GM19328 (cell line): ENCODE data around the gene NOC3L.
"Not testable (repeated sequence)": the region's sequence is repeated elsewhere in the genome, so short reads cannot be mapped to it uniquely, and the experiment has no call there.

Experiments used
- ATAC-seq: cut with Tn5 transposase; IDR thresholded peaks from one replicate; pipeline ENCODE4 v1.9.1; 2021; ENCODE audit warnings: mild to moderate bottlenecking, moderate library complexity; ENCODE audit not compliant: unreplicated experiment

NOC3L gene

DNA sequence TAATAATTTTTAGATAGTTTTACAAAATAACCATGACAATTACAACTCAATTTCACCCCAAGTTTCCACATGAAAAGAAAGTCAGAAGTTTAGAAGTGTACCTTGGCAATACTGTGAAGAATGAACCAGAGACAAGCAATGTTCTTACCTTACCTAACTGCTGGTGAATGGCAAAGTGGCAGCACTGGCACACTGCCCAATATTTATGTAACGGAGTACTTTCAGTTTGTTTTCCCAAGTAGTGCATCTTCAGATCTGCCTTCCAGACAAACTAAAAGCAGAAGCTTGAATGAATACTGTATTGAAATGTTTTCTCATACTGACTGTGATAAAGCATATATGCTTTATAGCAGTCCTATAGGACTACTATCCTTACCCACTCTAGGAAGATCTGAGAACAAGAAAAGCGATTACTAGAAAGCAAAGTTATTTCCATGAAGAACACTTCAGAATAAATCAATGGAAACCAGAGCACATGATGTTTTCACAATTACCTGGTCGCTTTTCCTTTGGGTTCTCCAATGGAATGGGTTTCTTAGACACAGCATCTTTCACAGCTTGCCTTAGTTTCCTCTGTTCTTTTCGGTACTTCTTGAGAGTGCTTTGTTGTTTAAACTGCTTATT lies 1.5 kb downstream of the NOC3L start:
- ATAC-seq: no peak

DNA sequence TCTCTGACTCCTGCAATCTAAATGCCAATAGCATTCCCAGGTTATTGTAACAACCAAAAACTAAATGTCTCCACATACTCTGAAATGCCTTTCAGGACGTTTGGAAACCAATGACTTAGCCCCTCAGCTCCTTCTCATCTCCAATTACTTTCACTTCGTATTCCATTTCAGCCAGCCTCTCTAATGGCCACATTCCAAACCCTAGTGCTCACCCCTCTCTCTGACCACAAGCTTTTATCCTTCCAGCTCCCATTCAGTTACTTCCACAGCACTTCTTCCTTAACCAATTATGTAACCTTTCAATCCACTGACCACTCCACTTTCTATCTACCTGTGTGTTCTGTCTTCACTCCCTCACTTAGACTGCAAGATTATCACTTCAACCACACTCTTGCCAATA lies 4.3 kb downstream of the NOC3L start:
- no peak for ATAC-seq

DNA sequence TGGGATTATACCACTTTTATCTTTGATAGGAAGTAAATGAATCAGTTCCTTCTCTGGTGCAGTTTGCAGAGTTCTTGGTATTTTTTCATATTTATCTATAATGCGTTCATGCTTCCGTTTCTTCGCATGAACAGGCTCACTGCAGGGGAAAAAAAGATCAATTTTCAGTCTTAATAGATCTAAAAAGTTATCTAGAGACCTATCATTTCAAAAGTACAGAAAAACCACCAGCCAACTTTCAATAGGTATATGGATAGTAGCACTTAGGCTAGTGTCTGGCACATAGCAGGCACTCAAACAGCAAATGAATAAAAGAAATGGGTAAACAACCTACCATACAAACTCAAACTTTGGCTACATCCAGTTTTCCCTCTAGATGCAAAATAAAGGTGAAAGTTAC lies 5.5 kb downstream of the NOC3L start:
- no peak for ATAC-seq

DNA sequence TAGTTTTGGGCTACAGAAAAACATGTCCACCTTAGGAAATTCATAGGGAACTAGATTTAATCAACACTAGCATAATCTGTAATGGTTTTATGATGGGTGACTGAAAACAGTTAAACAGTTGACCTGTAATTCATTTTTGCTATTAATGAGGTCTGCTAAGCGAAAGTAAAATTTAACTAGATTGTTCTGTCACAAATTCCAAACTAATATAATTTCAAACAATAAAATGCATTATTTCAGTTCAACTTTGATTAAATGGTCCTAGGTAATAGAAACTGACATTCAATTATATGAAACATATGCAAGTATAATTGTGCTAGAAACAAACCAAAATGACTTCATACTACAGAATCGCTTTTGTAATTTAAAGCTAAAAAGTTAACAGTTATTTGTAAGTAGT lies 6.9 kb downstream of the NOC3L start:
- ATAC-seq: no peak

DNA sequence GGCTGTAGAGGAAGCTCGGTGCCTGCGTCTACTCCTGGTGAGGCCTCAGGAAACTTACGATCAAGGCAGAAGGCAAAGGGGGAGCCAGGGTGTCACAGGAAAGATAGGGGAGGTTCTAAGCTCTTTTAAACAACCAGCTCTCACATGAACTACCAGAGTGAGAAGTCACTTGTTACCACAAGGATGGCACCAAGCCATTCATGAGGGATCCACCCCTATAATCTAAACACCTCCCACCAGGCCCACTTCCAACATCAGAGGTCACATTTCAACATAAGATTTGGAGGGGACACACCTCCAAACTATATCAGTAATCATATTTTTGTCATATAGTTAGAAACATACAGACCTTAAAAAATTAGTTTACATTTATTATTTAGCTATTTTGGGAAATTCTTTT lies 9.4 kb downstream of the NOC3L start:
- no peak for ATAC-seq

DNA sequence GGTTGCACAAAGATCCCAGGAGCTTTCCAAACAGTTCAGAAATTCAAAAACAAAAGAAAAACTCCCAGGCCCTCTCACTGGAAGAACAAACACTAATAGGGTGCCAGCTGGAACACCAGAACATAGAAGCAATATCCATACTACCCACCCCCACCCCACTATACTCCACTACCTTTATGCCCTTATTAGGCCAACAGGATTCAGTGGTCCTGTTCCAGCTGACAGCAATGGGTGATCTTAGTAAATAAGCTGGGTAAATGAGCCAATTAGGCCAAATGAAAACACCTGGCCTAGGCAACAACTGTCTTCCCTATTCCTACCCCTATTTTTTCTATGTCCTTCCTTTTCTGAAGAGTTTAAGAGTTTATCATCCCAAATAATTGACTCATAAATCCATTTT lies 11.7 kb downstream of the NOC3L start:
- ATAC-seq: no peak

DNA sequence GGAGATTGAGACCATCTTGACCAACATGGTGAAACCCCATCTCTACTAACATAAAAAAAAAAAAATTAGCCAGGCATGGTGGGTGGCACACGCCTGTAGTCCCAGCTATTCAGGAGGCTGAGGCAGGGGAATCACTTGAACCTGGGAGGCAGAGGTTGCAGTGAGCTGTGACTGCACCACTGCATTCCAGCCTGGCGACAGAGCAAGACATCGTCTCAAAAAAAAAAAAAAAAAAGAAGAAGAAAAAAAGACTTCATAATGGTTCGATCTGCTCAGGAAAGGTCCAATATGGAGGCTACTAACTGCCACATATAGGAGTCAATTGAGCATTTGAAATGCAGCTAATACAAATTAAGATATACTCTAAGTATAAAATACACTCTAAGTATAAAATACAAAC lies 12.2 kb downstream of the NOC3L start:
- not testable (repeated sequence) for ATAC-seq

DNA sequence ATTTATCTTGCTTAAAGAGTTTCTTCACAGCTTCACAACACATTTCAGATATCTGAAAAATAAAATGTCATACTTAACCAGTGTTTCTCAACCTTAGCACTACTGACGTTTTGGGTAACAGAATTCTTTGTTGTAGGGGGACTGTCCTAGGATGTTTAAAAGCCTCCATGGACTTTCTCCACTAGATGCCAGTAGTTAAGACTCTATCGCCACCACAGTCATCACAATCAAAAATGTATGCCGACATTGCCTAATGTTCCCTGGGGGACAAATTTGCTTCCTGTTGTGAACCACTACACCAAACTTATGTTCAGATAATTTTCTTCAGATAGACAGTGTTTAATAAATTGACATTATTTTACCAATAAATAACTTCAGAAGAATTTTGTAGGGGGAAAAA lies 13.4 kb downstream of the NOC3L start:
- ATAC-seq: no peak

DNA sequence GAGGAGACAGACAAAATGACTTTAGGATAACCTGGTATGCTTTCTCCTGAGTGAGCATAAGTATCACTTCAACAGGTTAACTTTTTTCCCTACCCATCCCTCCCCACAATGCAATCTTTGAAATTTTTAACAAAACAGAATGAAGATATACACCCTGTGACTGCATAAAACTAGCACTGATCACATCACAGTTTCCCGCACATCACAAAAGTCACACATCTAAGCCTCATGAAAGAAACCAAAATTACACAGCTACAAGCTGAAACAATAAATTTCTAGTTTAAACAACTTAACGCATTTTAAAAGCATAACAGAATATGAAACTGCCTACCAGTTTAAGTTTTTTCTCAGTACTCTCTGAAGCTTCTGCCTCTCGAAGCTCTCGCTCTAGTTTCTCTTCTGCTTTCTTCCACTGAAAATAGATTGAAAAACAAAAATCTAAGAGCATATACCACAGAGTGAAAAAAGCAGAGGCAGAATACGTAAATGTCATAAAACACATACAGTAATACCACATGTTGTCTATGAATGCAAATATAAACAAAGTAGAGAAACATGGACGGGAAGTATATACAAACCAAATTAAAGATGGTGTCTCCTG lies 18.1 kb downstream of the NOC3L start:
- ATAC-seq: peak; percentile 97

DNA sequence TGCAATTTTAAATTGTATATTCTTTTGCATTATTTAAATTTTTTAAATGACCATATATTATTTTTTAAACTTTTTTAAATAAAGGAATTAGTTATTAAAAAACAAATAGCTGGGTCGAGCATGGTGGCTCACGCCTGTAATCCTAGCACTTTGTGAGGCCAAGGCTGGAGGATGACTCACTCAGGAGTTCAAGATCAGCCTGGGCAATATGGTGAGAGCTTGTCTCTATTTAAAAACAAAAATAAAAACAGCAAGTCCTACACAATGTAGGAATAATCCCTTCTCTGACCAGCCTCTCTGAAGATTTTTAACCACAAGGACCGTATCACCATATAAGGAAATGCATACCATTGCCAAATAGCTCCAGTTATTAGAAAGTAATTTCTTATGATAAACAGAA lies 19.6 kb downstream of the NOC3L start:
- ATAC-seq: no peak

DNA sequence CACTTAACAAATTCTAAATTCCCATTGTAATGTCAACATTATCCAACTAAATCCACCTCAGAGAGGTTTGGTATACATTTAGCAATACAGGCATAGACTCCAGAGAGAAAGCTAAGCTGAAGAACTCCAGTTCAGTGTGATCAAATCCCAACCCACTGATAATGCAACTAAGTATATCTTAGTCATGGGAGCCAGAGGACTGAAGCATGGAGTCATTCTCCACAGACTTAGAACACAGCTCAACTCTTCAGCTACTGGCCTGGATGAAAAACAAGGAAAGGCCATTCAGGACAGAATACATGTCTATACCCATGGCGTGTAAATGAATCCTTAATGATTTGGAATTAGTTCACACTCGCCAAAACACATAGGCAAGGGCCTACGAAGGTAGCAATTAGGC lies 27.9 kb downstream of the NOC3L start:
- no peak for ATAC-seq

DNA sequence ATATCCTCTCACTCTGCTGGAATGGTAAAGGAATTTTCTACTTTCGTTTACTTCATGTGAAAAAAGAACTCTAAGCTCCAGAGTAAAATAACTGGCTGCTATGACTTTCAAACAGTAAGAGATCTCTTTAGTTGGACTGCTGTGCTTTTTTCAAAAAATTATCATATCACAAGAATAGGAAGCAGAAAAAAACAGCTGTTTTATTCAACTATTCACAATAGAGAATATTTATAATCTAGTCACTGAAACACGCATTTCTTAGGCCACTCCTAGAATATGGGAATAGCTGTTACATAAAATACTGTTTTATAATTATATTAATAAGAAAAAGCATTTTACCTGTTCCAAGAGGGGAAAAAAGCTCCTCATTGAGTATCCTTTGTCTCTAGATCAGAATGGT lies 29.7 kb downstream of the NOC3L start:
- no peak for ATAC-seq

DNA sequence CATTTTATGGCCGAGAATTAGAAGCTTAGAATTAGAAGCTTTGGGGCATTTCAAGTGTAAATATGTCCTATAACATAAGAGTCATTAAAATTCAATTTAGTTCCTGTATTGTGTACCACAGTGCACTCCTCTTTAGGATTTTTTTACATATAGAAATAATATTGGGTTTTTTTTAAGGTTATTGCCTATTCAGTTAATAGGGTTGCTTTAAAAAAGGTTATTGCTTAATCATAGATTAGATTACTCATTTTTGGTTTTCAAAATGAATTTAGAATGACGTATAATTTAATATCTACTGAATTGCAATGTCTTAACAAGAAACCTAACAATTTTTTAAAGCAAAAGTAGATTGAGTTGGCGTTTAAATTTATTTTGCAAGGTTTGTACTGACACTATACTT lies 34.1 kb downstream of the NOC3L start:
- no peak for ATAC-seq

DNA sequence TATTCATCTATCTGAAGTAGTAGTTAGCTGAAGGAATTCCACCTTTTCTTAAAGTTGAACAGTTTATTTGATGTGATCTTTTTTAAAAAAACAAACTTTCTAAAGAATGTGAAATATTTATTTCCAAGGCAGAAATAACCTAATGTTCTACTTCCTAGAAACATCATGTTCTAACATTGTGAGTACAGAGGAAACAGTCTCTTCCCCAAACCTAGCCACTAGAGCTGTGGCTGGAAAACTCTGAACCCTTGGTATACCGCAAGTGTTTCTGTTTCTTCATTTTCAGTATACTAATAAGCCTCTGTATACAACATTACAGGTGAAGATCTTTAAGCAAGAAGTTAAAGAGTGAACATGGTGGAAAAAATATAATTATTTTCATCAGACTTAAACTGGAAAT lies 35.1 kb downstream of the NOC3L start:
- no peak for ATAC-seq

DNA sequence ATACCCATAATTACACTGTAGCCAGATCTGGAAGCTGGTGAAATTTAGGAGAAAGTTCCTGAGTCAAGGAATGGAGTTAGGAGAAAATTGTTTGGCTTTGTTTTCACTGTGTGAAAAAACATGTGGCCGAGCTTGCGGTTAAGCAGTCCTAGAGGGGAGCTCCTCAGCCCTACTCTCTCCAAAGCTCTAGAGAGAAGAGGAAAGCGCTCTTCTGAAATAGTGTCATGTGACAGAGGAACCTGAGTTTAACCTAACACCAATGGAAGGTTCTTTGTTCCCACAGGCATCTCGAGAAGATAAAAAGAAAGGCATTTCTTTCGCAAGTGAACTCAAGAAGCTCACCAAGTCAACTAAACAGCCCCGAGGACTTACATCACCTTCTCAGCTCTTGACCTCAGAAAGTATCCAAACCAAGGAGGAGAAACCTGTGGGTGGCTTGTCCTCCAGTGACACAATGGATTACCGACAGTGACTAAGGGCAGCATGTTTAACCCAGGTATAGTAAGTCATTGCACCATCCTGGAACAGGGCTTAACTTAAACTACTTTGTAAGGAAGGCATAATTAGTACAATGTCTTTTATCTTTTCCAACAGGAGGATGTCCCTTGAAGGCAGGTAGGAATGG lies 38.0 kb downstream of the NOC3L start:
- no peak for ATAC-seq

DNA sequence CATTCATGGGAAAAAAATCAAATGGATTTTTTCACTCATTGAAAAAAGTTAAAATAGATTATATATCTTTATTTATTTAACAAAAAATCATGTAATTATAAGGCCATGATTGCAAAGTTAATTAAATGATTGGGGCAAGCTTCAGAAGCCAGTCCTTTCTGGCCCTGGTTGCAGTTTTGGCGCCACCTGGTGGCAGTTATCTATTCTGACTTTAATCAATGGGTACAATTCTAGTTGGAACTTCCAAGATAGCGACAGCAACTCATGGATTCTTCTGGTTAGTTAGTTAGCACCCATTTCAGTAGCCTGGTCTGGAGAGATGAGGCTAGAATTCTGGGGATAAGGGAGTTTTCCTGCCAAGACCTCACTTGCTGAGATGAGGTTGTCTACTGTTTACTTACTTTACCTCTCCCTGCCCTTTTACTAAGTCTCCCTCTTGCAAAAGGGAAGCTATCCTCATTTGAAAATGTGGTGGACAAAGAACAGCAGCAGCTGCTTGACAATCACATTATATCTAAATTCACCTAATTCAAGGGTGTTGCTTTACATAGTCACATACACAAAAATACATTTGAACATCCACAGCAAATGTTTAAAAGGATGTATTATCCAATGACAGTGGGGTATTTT lies 42.3 kb downstream of the NOC3L start:
- ATAC-seq: no peak

DNA sequence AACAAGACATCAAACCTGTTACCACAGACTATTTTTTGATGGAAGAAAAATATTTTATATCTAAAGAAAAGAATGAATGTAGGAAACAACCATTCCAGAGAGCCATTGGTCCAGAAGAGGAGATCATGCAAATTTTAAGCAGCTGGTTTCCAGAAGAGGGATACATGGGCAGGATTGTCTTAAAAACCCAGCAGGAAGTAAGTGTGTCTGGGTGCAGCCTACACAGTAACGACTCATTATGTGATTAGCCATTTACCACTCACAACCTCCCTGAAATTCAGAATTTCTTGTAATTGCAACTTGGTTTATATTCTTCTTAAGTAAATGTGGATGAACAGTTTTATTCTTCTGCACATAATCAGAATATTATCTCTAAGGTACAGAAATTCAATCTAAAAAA lies 46.2 kb downstream of the NOC3L start:
- ATAC-seq: no peak

DNA sequence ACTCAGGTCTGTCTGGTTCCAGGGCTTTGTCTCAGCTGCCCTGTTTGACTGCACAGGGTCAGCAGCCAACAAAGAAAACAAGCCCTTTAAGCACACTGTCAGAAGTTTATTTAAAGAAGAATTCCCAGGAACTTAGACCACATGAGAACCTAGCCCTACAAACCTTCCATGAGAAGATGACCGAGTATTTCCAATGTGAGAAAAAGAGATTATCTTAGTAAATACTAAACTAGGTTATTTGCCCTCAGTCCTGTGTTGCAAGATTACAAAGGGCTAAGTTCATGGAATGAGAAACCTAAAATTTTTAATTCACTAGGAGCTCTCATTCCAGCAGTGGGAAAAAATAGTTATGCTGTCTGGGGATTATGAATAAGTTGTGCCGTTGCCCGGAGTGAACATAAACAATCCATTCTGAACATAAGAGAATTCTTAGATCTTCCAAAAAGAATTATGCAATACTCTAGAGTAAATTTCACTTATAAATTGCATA lies 46.7 kb downstream of the NOC3L start:
- ATAC-seq: no peak

DNA sequence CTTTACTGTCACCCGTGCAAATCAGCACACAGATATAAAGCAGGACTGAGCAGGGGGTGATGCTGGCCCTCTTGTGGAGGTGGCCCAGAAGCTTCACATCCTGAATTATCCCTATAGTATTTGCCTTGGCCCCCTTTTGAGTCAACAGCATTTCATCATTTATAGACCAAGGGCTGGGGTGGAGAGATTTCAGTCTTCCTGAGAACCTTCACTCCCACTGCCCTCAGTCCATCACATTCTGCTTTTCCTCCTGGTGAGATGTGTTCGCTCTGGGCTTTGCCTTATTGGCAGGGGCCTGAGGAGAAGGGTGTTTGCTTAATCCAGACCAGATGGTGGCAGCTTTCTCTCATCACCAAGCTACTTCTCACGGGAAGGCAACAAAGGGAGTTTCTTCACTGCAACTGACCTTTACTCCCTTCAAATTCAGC lies 47.7 kb downstream of the NOC3L start:
- ATAC-seq: no peak

DNA sequence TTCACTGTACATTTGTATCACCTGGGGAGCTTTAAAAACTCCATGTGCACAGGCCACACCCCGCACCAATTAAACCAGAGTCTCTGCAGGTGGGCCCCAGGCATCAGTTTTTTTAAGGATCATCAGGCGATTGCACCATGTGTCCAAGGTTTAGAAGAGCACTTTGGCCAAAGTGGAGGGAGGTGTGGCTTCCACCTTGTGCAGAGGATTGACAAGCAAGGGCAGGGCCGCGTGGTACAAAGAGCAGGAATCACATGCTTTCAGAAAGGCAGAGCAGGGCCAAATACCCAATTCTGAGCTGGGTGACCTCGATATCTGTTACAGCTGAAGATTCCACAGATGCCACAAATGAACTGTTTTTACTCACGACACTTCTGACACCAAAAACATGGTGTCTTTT lies 52.4 kb downstream of the NOC3L start:
- ATAC-seq: no peak

DNA sequence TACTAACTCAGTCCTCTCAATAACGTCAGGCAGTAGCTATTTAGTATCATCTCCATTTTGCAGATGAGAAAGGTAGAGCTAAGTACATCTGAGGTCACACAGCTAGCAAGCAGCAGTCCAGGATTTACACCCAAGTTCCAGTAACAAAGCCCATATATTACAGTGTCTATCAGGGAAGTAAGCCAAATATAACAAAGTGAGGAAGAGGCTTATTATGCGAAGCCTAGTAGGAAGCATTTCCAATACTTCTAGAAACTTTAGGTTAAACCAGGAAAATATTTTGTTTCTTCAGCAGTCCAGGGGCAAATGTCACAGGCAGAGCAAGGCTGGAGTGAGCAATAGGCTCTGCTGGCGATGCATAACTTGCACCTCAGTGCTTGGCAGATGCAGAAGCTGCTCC lies 53.9 kb downstream of the NOC3L start:
- ATAC-seq: no peak

DNA sequence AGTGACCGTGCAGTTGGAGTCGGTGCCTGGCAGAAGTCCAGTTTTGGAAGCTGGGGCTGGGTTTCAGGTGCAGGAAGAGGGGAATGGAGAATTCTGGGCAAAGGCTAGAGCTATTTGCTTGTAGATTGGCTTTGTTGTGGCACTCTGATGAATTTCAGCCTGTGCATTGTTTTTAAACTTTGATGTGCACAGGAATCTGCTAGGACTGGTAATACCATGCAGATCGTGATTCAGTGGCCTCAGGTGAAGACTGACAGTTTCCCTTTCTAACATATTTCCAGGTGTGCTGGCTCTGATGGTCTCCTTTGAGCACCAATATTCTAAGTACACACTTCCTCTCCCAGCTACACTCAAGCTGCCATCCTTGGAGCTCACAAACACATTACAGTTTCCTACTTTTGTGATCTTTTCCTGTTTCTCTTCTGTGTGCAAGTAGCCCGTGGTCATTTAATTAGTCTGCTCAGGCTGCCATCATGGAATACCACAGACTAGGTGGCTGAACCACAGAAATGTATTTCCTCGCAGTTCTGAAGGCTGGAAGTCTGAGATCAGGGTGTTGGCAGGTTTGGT lies 55.6 kb downstream of the NOC3L start:
- ATAC-seq: no peak
